Measurements from ENCODE around the gene SST.
"Not testable (repeated sequence)": the region's sequence is repeated elsewhere in the genome, so short reads cannot be mapped to it uniquely, and the experiment has no call there.

Gene SST

DNA sequence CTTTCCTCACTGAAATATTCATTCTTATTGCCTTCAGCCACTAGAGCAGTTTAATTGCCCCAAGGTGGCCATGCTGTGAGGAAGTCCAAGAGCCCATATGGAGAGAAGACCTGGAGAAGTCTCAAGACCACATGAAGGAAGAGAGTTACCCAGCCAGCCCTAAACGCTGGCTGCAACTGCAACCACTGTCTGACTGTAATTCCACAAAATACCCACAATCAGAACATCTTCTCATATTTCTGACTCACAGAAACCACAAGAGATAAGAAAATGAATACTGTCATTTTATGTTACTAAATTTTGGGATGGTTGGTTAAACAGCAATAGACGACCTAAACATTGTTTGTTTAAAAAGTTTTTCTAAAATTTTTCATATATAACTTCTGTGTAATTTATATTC, 14.7 kb upstream of the SST start:
- no peak for DNase-seq (ENCODE audit: low read depth in 1 of 2, low spot score in 1 of 2)

DNA sequence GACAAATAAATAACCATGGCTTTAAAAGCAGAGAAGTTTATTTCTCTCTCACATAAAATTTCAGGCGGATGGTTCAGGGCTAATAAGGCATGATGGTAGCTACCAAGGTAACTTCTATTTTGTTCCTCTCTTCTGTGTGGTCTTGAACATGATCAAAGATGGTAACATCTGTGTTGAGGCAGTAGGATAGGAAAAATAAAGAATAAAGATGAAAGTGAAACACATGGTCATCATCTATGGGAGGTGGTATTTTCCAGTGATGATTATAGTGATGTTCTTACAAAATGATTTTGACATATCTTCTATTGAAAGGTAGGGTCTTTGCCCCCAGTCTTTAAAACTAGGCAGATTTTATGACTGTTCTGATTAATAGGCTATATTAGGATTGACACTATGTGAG, 14.2 kb upstream of the SST start:
- DNase-seq (ENCODE audit: low read depth in 1 of 2, low spot score in 1 of 2) = no peak

GRCh38 chr3:187681756-187682155, 11.6 kb upstream of the SST start:
- DNase-seq (ENCODE audit: low read depth in 1 of 2, low spot score in 1 of 2) = not testable (repeated sequence)

DNA sequence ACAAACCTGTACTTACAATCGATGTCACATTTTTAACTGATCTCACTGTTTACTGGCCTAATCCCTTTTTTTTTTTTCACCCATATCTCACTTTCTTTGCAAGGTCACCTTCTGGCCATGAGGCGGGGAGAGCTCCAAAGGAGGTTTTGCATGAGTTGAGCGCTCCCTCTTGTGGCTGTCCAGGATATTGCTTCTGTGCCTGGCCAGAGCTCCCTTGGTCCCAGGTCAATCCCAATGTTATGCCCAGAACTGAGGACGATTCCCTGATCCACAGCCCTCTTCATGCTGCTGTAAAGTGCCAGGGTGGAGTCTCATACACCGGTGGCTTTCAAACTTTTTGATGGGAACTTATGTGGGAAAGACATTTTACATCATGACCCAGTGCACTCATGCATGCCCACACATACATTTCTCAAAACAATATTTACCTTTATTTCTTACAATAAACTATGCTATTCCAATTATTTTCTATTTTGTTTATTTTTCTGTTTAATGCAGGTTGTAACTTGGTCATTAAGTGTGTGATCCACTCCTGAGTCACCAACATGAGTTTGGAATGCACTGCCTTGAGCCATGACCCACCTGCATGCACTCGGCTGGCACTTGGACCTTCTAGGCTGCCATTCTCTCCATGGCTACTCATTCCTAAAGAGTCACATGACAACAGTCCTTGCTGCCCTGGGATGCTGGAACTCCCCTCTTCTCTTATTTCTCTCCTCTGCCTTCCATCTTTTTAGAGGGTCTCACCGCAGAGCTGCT, 9.6 kb upstream of the SST start:
- DNase-seq (ENCODE audit: low read depth in 1 of 2, low spot score in 1 of 2) = peak; percentile 55 to 59

DNA sequence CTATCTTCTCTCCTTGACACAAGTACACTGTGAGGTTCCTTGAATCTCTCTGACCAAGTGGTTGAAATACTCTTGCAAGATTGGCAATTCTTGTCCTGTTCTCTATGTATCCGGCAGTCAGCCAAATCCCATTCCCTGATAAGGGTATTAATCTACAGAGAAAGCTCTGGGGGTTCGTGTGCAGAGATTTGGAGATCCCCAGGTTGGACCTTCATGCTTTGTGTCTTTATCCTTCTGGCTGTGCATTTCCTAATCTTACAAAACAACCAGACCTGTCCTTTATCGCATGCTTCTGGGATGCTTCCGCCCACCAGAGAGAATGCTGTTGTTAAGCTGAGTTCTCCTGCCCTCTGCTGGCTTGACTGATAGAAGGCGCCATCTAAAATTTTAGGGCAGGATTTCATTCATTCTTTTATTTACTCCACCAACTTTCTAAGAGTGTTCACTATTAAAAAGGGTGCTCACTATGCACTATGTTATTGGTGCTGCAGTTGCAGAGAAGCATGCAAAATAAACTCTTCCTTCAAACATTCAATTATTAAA, 8.6 kb upstream of the SST start:
- DNase-seq (ENCODE audit: low read depth in 1 of 2, low spot score in 1 of 2) = peak in 1 of 2 donors; percentile 13

- no peak for DNase-seq (ENCODE audit: low read depth in 1 of 2, low spot score in 1 of 2)
These were observed 7.4 kb upstream of the SST start for GRCh38 chr3:187677604-187678003.

DNA sequence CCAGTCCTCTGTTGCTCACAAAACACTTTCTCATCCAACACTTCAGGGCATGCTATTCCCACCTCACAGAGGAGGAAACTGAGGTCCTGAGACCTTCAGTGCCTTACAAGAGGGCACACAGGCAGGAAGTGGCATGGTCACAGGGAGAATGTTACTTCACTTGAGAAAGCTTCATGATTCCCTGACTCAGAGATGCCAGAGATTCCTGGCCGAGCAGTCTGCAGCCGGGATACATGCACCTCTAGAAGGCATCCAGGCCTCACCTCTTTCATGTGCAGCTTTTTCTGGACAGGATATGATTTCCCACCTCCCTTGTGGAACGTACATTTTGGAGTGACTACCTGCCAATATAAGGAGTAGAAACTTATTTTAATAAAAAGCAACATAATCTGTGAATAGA, 2.8 kb upstream of the SST start:
- no peak for DNase-seq (ENCODE audit: low read depth in 1 of 2, low spot score in 1 of 2)

DNA sequence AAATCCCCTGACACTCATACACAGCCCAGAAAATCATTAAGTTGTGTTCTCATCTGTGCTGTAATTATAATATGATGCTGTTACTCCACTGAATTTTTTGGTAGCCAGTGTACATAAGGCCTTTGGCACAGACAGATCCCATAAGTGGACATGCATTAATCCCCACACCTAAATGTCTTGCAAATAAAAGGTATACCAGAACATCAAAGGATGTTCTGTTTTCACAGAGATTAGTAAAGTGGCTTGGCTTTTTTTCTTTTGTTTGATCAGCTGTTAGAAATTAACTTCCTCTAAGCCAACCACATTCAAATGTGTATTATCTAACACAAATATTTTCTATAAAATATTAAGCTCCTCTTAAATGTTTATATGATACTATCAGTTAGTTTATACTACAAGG, 2.7 kb downstream of the SST start:
- no peak for DNase-seq (ENCODE audit: low read depth in 1 of 2, low spot score in 1 of 2)

DNA sequence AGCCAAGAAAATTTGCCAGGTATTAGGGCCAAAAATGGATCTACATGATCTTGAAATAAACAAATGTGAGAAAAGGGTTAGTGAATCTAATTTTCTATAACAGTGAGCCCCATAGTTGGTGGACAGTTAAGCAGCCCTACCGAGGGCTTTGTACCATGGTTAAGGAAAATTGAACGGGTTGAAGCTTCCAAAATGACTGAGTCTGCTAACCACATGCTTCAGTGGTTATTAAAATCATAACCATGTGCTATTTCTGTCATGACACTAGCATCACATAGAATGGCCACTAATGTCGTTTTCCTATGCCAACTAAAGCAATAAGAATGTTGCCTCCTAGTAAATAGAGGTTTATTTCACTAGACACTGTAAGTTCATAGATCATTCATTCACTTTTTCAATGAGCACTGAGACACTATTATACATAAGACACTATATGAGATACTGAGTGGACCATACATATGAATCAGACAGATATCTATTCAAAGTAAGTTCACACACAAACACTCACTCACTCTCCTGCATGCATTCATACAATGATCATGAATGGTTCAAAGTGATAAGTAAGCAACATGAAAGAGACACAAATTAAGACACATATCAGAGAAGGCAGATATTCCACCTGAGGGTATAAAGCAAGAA, 4.3 kb downstream of the SST start:
- no peak for DNase-seq (ENCODE audit: low read depth in 1 of 2, low spot score in 1 of 2)

DNA sequence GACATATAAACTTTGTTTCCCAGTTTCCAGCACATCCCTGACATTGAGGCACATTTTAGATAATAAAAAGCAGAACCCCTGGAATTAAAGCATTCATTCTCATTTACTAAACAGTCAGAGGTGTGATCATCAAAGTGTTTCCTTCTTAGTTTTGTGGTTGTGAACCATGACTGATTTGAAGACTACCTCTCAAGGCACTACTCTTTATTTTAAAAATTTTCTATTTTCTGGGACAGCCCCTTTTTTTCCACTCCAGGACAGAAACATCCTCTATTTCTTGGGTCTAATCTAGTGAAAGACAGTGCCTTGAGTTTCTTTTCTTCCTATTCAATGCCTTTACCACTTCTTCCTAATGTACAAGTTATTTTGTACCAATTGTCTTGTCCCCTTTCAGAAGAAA, 5.2 kb downstream of the SST start:
- DNase-seq (ENCODE audit: low read depth in 1 of 2, low spot score in 1 of 2) = no peak

DNA sequence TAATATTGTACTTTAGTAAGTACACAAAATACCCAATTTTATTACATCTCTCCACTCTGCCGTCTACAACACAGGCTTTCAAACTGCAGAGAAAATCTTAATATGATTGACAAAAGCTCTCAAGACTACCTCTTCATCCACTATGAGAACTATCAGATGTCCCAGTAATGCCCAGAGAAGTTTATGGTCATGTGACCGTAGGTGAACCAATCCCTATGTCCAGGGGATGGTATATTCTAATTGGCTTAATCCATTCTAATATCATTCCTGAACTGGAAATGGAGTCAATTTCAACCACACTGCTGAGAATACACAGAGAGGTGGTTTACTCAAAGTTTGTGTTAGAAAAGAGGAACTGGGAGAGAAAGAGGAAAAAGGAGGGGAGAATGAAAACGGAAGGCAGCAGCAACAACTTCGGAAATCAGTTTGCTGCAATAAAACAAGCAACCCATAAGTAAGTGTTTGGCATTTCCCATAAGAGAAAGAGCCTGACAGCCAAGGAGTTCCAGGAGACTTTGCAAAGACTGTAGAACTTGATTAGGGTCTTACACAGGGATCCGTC, 7.3 kb downstream of the SST start:
- DNase-seq (ENCODE audit: low read depth in 1 of 2, low spot score in 1 of 2) = no peak

DNA sequence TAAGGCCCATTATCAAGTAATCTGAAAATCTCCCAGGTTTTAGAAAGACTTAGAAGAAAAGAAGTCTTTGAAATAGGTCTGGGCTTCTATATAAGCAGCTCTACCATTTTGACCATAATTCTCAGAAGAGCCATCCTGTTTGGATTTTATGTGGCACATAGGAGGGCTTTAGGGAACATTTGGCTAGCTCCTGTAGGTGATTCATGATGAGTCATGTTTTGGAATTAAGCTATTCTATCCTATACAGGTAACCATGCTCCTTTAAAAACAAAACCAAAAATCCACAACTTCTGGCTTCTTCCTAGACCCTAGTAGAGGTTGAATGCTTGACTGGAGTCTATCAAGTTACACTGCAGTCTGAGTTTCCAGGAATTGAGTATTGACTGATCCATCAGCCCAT, 8.9 kb downstream of the SST start:
- DNase-seq (ENCODE audit: low read depth in 1 of 2, low spot score in 1 of 2) = no peak

DNA sequence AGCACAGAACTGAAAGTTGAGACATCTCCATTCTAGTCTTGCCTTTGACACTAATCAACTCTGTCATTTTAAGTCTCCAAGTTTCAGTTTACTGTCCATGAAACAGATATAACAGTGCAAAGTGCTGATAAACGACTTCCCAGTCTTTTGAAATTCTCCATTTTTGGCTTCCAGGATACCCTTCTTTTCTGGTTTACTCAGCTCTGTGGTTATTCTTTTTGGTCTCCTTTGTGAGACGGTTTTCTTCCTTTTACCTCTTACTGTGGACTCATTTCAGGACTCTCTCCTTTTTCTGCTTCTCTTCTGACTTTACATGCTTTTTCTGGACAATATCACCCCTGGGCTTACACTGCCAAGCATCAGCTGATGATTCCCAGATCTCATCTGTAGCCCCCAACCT, 18.9 kb downstream of the SST start:
- DNase-seq (ENCODE audit: low read depth in 1 of 2, low spot score in 1 of 2) = no peak

GRCh38 chr3:187648177-187648576, 22.0 kb downstream of the SST start:
- no peak for DNase-seq (ENCODE audit: low read depth in 1 of 2, low spot score in 1 of 2)

GRCh38 chr3:187646906-187647660, 23.1 kb downstream of the SST start:
- DNase-seq (ENCODE audit: low read depth in 1 of 2, low spot score in 1 of 2) = no peak

DNA sequence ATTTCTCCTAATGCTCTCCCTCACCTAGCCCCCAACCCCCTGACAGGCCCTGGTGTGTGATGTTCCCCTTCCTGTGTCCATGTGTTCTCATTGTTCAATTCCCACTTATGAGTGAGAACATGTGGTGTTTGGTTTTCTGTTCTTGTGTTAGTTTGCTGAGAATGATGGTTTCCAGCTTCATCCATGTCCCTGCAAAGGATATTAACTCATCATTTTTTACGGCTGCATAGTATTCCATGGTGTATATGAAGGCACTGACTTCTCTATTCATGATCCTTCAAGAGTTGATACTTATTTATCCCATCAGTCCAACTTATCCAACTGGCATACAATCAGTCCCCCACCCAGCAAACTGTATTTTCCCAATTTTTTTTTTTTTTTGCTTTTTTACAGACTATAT, 24.8 kb downstream of the SST start:
- DNase-seq (ENCODE audit: low read depth in 1 of 2, low spot score in 1 of 2) = not testable (repeated sequence)

DNA sequence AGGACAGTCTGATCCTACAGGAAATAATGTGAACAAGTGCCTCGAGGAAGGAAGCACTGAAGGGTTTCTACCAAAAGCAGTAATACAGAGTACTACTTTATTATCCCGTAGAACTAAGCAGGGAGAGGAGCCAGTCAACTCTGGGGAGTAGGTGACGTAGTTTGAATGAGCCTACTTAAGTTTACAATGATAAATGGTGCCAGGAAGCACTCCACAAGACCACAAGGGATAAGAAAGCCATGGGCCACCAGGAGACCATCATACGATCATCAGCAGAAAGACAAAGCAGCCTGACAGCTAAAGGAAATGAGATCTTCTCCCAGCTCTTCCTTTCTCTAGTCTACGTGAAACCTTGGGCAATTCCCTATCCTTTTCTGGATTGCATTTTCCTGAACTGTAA, 27.3 kb downstream of the SST start:
- no peak for DNase-seq (ENCODE audit: low read depth in 1 of 2, low spot score in 1 of 2)

DNA sequence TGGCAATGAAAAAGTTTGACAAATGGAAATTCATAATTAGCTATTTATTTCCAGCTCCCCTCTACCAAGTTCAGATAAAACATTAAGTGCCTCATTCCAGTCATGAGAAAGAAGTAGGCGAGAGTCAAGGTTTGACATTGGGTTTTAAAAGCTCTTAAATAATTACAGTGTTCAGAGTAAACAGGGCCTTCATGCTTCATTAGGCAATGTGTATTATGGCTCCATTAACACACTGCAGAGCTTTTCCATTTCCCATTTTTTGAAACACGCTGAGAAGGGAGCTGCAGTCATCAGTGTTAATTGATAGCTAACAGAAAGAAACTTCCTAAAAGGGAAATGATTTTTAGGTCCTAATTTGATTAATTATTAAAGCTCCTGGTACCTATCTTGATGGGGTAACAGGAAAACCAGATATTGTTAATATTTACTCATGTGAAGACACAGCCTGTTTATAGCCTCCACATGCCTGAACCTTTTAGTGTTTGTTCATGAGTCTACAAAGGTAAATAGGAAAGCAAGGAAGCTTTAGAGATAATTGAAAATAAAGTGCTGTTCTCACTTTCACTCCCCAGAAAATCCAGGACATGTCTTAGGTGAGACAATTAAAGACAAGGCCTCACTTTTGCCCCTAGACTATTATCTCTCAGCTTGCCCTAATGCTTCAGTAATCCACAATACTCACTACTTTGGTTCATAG, 28.7 kb downstream of the SST start:
- no peak for DNase-seq (ENCODE audit: low read depth in 1 of 2, low spot score in 1 of 2)

- DNase-seq (ENCODE audit: low read depth in 1 of 2, low spot score in 1 of 2) = no peak
These were observed 29.6 kb downstream of the SST start for GRCh38 chr3:187640569-187641059.

- no peak for DNase-seq (ENCODE audit: low read depth in 1 of 2, low spot score in 1 of 2)
These were observed 30.1 kb downstream of the SST start for GRCh38 chr3:187639927-187640568.
